AG20443 (cell line): Measurements from ENCODE around the gene SLC5A3.

Experiments used
- DNase-seq: peaks from one replicate; pipeline ENCODE4 v3.0.0; 2012; ENCODE audit warnings: low spot score, mixed read lengths

The SLC5A3 gene

GRCh38 chr21:34100337-34100736, 27.0 kb downstream of the SLC5A3 start:
- DNase-seq, result no peak

GRCh38 chr21:34100790-34101189, 27.4 kb downstream of the SLC5A3 start:
- DNase-seq, result no peak

DNA sequence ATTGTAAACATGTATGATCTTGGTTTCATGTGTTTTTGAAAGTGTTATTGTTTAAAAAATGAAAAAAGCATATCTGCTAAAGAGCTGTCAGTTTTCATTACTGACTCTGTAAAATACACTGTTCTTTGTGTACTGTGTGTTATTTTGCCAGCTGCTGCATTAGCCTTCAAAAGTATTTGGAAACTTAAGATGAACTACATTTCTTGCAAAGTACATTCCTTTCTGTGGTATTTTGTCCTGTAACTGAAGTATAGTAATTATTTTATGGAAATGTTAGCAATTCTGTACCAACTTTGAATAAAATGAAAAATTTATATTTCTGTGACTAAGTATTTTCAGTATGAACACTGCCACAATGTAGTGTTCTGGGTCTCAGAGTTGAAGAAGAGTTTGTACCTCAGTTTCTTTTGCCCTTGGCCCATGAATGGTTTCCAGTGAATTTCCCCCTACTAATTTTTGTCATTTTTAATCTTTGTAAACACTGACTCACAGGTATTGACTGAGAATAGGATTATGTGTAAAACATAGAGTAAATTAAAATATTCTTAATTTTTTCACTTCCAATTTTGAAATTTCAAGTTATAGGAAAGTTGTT, 32.7 kb downstream of the SLC5A3 start:
- DNase-seq, result no peak

- no peak for DNase-seq
Measured at GRCh38 chr21:34107606-34108005, 34.2 kb downstream of the SLC5A3 start.

GRCh38 chr21:34109075-34109474, 35.7 kb downstream of the SLC5A3 start:
- DNase-seq, result no peak

GRCh38 chr21:34110594-34111202, 37.3 kb downstream of the SLC5A3 start:
- DNase-seq, result no peak

- DNase-seq, result no peak
Measured at GRCh38 chr21:34112316-34113033, 39.1 kb downstream of the SLC5A3 start.

GRCh38 chr21:34113842-34114241, 40.5 kb downstream of the SLC5A3 start:
- no peak for DNase-seq

DNA sequence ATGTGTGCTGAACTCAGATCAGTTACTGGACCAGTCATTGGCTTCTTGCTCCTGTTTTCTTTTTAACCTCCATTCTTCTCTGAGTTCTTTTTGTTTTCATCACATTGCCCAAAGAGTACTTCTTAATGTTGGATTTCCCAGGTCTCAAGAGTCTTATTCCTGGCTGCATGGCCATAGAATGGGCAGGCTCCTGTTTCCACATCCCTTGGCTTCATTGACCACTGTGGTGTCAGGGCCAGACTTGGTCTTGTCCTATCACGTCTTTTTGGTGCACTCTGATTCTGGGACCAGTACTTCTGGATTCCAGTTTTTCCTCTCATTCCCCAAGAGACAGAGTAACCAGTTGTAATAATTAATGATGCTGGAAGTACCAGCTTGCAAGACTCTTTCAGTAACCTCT, 41.8 kb downstream of the SLC5A3 start:
- no peak for DNase-seq

- DNase-seq, result no peak
Measured at GRCh38 chr21:34116569-34116968, 43.2 kb downstream of the SLC5A3 start.

- no peak for DNase-seq
Measured at GRCh38 chr21:34120867-34121266, 47.5 kb downstream of the SLC5A3 start.

DNA sequence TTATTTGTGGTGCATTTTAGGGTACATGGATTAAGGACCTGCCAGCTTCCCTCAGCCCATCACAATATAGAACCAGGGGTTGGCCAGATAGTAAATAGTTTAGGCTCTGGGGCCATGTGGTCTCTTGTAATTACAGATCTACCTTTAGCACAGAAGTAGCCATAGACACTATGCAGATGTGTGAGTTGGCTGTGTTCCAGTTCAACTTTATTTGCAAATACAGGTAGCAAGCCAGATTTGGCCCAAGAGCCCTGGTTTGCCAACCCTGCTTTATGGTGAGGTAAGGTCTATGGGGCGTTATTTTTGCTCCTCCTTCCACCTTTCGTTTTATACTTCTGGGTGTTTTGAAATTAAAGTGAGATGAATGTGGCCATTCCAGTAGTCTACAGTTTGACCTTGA, 48.7 kb downstream of the SLC5A3 start:
- DNase-seq, result no peak
